Breast epithelium (tissue), 3 donors: Measurements from ENCODE around the gene WNT5B.

Source experiments
- POLR2A ChIP-seq: fragments of 450-650 bp; IDR thresholded peaks from one replicate; pipeline ENCODE4 v1.6.1; 2016; ENCODE audit warnings: antibody characterized with exemption, mild to moderate bottlenecking, moderate library complexity
- TF ChIP-seq, protein P1 (sequence below), 3 donors: fragments of 450-650 bp; IDR thresholded peaks; one replicate each; pipeline ENCODE4 v1.5.1; 2016 to 2017; ENCODE audit warnings: antibody characterized with exemption in 3 of 3, mild to moderate bottlenecking in 3 of 3, moderate library complexity in 3 of 3

DNA sequence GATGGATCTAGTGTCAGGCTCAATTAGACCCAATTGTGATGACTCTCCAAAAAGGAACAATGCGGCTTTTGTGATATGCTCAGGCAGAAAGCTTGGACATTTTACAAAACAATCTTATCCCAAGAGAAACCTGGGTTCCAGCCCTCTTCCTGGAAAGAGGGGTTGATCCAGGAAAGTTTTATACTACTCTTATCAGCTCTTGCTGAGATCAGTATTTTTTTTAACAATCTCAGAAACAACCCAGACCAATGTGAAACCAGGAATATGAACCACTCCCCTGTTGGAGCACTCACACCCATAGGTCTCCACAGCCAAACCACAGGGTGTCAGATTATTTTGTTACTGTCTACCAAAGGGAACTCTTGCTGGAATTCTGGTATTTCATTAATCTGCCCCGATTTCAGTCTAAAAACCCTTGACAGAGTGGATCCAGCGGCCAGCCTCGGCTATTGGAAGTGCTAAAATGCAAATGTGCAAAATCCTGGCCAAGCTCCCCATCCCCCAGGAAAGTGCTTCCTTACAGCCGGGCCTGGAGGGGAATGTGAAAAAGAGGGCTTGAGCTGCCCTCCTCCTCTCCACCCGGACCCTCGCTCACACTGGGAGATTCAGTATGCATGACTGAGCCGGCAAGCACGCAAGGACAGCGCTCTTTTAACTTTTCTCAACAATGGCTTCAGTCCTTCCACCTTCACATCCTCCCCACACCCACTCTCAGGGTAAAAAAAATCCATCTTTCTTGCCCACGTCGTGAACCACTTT is 38.6 kb upstream of the WNT5B start:
- TF ChIP-seq, protein P1, sequence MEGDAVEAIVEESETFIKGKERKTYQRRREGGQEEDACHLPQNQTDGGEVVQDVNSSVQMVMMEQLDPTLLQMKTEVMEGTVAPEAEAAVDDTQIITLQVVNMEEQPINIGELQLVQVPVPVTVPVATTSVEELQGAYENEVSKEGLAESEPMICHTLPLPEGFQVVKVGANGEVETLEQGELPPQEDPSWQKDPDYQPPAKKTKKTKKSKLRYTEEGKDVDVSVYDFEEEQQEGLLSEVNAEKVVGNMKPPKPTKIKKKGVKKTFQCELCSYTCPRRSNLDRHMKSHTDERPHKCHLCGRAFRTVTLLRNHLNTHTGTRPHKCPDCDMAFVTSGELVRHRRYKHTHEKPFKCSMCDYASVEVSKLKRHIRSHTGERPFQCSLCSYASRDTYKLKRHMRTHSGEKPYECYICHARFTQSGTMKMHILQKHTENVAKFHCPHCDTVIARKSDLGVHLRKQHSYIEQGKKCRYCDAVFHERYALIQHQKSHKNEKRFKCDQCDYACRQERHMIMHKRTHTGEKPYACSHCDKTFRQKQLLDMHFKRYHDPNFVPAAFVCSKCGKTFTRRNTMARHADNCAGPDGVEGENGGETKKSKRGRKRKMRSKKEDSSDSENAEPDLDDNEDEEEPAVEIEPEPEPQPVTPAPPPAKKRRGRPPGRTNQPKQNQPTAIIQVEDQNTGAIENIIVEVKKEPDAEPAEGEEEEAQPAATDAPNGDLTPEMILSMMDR (IDR thresholded peaks at IDR 0.05) = no peak
- TF ChIP-seq POLR2A = no peak
